BJ (cell line): ENCODE data around the gene ACSL4. TPM values are rescaled to one million over a fixed set of nuclear protein-coding genes. Genes with fewer than 3 reads are reported as not detected.

Experiments
- CTCF ChIA-PET: fragments of 350-600 bp; formaldehyde crosslinking; extraction: SDS; loops from one replicate; lab custom pipeline; 2021; ENCODE audit warnings: antibody characterized with exemption, inconsistent platforms; lab: Yijun Ruan, JAX
- POLR2A ChIA-PET: fragments of 300-600 bp; sonication (Branson Sonifier 250); formaldehyde crosslinking; extraction: SDS; loops from one replicate; lab custom pipeline; 2021; ENCODE audit warnings: antibody characterized with exemption; lab: Charles Lee
- DNase-seq: peaks from one replicate; pipeline ENCODE4 v3.0.0-alpha.2; 2011; ENCODE audit warnings: low read depth
- H3K27me3 ChIP-seq: 2 replicates; pipeline ENCODE4 v1.6.0; 2011; ENCODE audit warnings: low read length; ENCODE audit not compliant: control insufficient read depth, insufficient read depth
- H3K36me3 ChIP-seq: 2 replicates; pipeline ENCODE4 v1.5.1; 2011; ENCODE audit warnings: low read length; ENCODE audit not compliant: control insufficient read depth, insufficient read depth
- H3K4me3 ChIP-seq: 2 replicates; pipeline ENCODE4 v1.5.1; 2011; ENCODE audit warnings: low read depth, mild to moderate bottlenecking, control low read depth, low read length
- polyA plus RNA-seq: library from polyadenylated mRNA; depleted of rRNA; stranded (reverse); fragments of >200 nt; gene quantifications from 2 replicates; pipeline ENCODE4 v1.2.3, GENCODE V29; 2011
- TF ChIP-seq, protein P1 (sequence below): IDR thresholded peaks from 2 replicates; pipeline ENCODE4 v1.5.1; 2011; ENCODE audit warnings: low read depth, mild to moderate bottlenecking, control low read depth, inconsistent platforms, low read length, moderate library complexity; ENCODE audit not compliant: insufficient read depth

ACSL4 gene
- polyA plus RNA-seq, 1 experiment, result 32.5 TPM

DNA sequence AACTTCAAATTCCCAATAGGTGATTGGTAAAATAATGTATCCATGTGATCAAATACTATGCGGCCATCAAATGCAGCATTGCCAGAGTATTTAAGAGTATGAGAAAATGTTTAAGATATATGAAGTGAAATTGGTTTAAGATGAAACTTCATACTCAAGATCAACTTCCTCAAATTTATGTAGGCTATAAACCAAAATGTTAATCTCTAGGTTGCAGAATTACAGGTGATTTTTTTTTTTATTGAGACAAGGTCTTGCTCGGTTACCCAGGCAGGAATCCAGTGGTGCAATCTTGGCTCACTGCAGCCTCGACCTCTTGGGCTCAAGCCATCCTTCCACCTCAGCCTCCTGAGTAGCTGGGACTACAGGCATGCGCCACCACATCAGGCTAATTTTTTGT, 25.3 kb downstream of the ACSL4 start:
- Histone ChIP-seq H3K36me3 (no peaks in the 10 kb centered on the region), H3K27me3 (no peaks in the 10 kb centered on the region), H3K4me3 (no peak overlapping the region)
- ChIA-PET POLR2A (no interaction called here), CTCF (interaction anchor here (2.5 kb wide), 1 partner anchor 183 kb away, joined by 8 read pairs; no protein-coding TSS in a partner anchor)
- no peak for DNase-seq
- TF ChIP-seq, protein P1, sequence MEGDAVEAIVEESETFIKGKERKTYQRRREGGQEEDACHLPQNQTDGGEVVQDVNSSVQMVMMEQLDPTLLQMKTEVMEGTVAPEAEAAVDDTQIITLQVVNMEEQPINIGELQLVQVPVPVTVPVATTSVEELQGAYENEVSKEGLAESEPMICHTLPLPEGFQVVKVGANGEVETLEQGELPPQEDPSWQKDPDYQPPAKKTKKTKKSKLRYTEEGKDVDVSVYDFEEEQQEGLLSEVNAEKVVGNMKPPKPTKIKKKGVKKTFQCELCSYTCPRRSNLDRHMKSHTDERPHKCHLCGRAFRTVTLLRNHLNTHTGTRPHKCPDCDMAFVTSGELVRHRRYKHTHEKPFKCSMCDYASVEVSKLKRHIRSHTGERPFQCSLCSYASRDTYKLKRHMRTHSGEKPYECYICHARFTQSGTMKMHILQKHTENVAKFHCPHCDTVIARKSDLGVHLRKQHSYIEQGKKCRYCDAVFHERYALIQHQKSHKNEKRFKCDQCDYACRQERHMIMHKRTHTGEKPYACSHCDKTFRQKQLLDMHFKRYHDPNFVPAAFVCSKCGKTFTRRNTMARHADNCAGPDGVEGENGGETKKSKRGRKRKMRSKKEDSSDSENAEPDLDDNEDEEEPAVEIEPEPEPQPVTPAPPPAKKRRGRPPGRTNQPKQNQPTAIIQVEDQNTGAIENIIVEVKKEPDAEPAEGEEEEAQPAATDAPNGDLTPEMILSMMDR, result no peak

DNA sequence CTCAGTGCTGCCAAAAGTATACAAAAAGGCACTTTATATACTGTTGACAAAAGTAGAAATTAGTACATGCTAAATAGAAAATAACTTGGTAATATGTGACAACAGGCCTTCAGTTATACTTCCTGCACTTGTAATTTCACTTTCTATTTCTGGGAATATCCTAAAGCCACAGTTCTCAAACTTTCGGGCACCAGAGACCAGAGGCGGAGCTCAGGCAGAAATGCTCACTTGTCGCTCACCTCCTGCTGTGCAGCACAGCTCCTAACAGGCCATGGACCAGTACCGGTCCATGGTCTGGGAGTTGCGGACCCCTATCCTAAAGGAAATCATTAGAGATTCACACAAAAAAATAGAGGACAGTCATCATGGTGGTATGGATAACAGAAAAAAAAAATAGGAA, 25.7 kb downstream of the ACSL4 start:
- POLR2A ChIA-PET, result no interaction called here
- no peaks in the 10 kb centered on the region for H3K36me3 ChIP-seq
- TF ChIP-seq, protein P1, result no peak
- CTCF ChIA-PET, result interaction anchor here (2.5 kb wide), 1 partner anchor 184 kb away, joined by 8 read pairs; no protein-coding TSS in a partner anchor
- no peak overlapping the region for H3K4me3 ChIP-seq
- no peak for DNase-seq
- H3K27me3 ChIP-seq, result no peaks in the 10 kb centered on the region

DNA sequence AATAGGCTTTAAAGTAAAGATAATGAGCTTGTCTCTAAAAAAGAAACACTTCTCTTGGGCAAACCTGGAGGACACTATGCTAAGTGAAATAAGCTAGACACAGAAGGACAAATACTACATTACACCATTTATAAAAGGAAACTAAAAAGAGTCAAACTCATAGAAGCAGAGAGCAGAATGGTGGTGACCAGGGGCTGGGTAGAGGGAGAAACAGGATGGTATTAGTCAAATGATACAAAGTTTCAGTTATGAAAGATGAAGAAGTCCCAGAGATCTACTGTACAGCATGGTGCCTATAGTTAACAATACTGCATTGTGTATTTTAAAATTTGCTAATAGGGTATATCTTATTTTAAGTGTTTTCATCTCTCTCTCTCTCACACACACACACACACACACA, 28.5 kb downstream of the ACSL4 start:
- Histone ChIP-seq H3K4me3 (no peak overlapping the region), H3K36me3 (no peaks in the 10 kb centered on the region), H3K27me3 (no peaks in the 10 kb centered on the region)
- ChIA-PET CTCF (interaction anchor here (1.8 kb wide), 1 partner anchor 186 kb away, joined by 6 read pairs; no protein-coding TSS in a partner anchor), POLR2A (no interaction called here)
- TF ChIP-seq, protein P1, result no peak
- DNase-seq, result no peak

DNA sequence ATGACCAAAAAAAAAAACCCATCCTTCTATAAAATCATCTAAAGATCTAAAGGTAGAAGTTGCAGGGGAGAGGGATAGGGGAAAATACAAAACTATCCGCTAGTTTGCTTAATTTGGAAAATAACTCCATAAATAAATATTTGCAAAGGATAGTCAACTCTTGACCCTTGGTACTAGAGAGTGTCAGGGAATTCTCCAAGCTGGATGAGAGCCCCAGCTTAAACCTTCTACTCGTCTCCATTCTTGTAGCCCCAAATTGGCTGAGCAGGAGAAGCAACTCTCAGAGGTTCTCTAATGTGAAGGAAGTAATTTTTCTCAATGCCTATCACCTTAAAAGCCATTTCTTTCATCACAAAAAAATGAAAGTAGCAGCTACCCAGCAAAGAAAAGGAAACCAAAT, 35.2 kb downstream of the ACSL4 start:
- no peaks in the 10 kb centered on the region for H3K36me3 ChIP-seq
- H3K27me3 ChIP-seq, result no peaks in the 10 kb centered on the region
- no peak overlapping the region for H3K4me3 ChIP-seq
- DNase-seq, result no peak
- ChIA-PET POLR2A (no interaction called here), CTCF (interaction anchor here (0.6 kb wide), 1 partner anchor 448 kb away, joined by 3 read pairs; no protein-coding TSS in a partner anchor)
- TF ChIP-seq, protein P1, result no peak

DNA sequence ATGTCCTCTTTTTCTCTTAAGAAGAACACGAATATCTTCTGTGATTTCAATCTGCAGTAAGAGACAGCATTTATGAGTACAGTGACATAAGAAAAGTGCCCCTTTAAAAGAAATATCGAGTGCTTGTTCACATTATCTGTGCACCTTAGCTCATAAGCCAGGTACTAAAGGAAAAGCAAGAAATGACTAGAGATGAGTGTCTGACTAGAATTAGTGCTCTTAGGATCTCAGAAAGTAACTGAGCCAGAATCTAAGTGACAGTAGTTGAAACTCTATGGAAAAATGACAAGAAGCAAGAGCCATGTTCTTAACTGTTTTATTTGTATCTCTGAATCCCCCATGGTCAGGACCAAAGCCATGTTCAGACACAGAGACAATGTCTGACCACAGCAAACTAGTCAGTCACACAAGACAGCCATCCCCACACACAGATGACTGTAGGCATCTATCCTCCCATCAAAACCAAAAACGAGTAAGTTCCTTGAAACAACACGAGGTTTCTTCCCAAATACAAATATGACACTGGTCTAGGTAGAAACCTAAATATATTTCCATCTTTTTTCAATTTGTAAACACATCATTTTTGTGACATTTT, 36.8 kb downstream of the ACSL4 start:
- TF ChIP-seq, protein P1, result no peak

More for the DNA sequence above, 36.8 kb downstream of the ACSL4 start:
- Histone ChIP-seq H3K36me3 (no peaks in the 10 kb centered on the region), H3K27me3 (no peaks in the 10 kb centered on the region), H3K4me3 (no peak overlapping the region)
- ChIA-PET CTCF (interaction anchor here (0.6 kb wide), 1 partner anchor 23 kb away, joined by 3 read pairs; no protein-coding TSS in a partner anchor), POLR2A (no interaction called here)
- DNase-seq, result no peak
